Activated CD4-positive, alpha-beta T cell treated with anti-CD3 and anti-CD28 coated beads, Interleukin-2, amount 10 ng/mL, durations not matched to agents 24 days and 14 days (primary cell): Measurements from ENCODE around the gene TCP11X2. TPM values are rescaled to one million over a fixed set of nuclear protein-coding genes. Genes with fewer than 3 reads are reported as not detected.
"Not testable (repeated sequence)": the region's sequence is repeated elsewhere in the genome, so short reads cannot be mapped to it uniquely, and the experiment has no call there.

Experiments used
- DNase-seq: peaks from one replicate; pipeline ENCODE4 v3.0.0; 2022
- H3K27ac Mint-ChIP-seq: one replicate; pipeline ENCODE4 v1.8.0; 2022; ENCODE audit warnings: mild to moderate bottlenecking, mixed read lengths
- H3K27me3 Mint-ChIP-seq: one replicate; pipeline ENCODE4 v1.8.0; 2022; ENCODE audit warnings: mixed read lengths
- H3K36me3 Mint-ChIP-seq: one replicate; pipeline ENCODE4 v1.8.0; 2022; ENCODE audit warnings: low read depth, mild to moderate bottlenecking, mixed read lengths
- H3K4me1 Mint-ChIP-seq: one replicate; pipeline ENCODE4 v1.8.0; 2021; ENCODE audit warnings: mixed read lengths
- H3K4me3 Mint-ChIP-seq: one replicate; pipeline ENCODE4 v1.8.0; 2022; ENCODE audit warnings: mild to moderate bottlenecking, moderate library complexity, mixed read lengths
- H3K9me3 Mint-ChIP-seq: one replicate; pipeline ENCODE4 v1.8.0; 2021; ENCODE audit warnings: mixed read lengths
- intact Hi-C: fragments of 100-400 bp; cut with micrococcal nuclease; formaldehyde crosslinking; loops from one replicate; pipeline ENCODE4 v1.15.1; 2023
- total RNA-seq: library from RNA; stranded (reverse); gene quantifications from 2 replicates; pipeline ENCODE4 v1.2.3, GENCODE V29; 2022

TCP11X2 gene
- total RNA-seq = not detected in 2 replicates

- DNase-seq, H3K27me3 Mint-ChIP-seq, H3K9me3 Mint-ChIP-seq, H3K4me3 Mint-ChIP-seq, intact Hi-C loops, H3K4me1 Mint-ChIP-seq, H3K27ac Mint-ChIP-seq, H3K36me3 Mint-ChIP-seq: not testable (repeated sequence)
These were observed at the start of gene TCP11X2 for GRCh38 chrX:102471762-102472220. Gene TCP11X2 (minus strand): TSS chrX:102471812.

- H3K27ac Mint-ChIP-seq = no peak overlapping the region
- H3K36me3 Mint-ChIP-seq = no peaks in the 10 kb centered on the region
- no peaks in the 10 kb centered on the region for H3K9me3 Mint-ChIP-seq
- DNase-seq = no peak
- peaks cover 33% of the 10 kb centered on the region for H3K27me3 Mint-ChIP-seq
- intact Hi-C loops = no loop called here
- H3K4me1 Mint-ChIP-seq = peaks cover 2% of the 10 kb centered on the region
- H3K4me3 Mint-ChIP-seq = peak overlapping the region; percentile 43
These were observed 45.7 kb upstream of the TCP11X2 start for GRCh38 chrX:102517326-102517725.

GRCh38 chrX:102515975-102516941, 44.6 kb upstream of the TCP11X2 start, which contains the start of gene TMSB15A:
Gene TMSB15A (minus strand): TSS chrX:102516739.
- Mint-ChIP-seq H3K4me1 (peaks cover 2% of the 10 kb centered on the region), H3K36me3 (no peaks in the 10 kb centered on the region), H3K27ac (no peak within 1 kb of the TSS), H3K9me3 (no peaks in the 10 kb centered on the region), H3K27me3 (peaks cover 33% of the 10 kb centered on the region), H3K4me3 (peak within 1 kb of the TSS; percentile 84)
- peak; percentile 79 for DNase-seq
- intact Hi-C loops = no loop called here

GRCh38 chrX:102514536-102514935, 42.9 kb upstream of the TCP11X2 start:
- intact Hi-C loops = no loop called here
- no peak overlapping the region for H3K27ac Mint-ChIP-seq
- no peak overlapping the region for H3K4me3 Mint-ChIP-seq
- H3K4me1 Mint-ChIP-seq = peaks cover 2% of the 10 kb centered on the region
- no peaks in the 10 kb centered on the region for H3K9me3 Mint-ChIP-seq
- no peak for DNase-seq
- no peaks in the 10 kb centered on the region for H3K36me3 Mint-ChIP-seq
- H3K27me3 Mint-ChIP-seq = peaks cover 36% of the 10 kb centered on the region

- Mint-ChIP-seq H3K27me3 (no peaks in the 10 kb centered on the region), H3K4me1 (no peaks in the 10 kb centered on the region), H3K9me3 (no peaks in the 10 kb centered on the region), H3K36me3 (no peaks in the 10 kb centered on the region), H3K4me3 (no peak overlapping the region), H3K27ac (no peak overlapping the region)
- DNase-seq = no peak
- intact Hi-C loops = no loop called here
These were observed 27.1 kb upstream of the TCP11X2 start for GRCh38 chrX:102498732-102499131.

- no peak overlapping the region for H3K27ac Mint-ChIP-seq
- no peak for DNase-seq
- no peak overlapping the region for H3K4me3 Mint-ChIP-seq
- intact Hi-C loops = no loop called here
- no peaks in the 10 kb centered on the region for H3K36me3 Mint-ChIP-seq
- H3K4me1 Mint-ChIP-seq = no peaks in the 10 kb centered on the region
- no peaks in the 10 kb centered on the region for H3K27me3 Mint-ChIP-seq
- H3K9me3 Mint-ChIP-seq = no peaks in the 10 kb centered on the region
These were observed 20.2 kb upstream of the TCP11X2 start for GRCh38 chrX:102491766-102492165.

- H3K4me1 Mint-ChIP-seq, H3K36me3 Mint-ChIP-seq, H3K9me3 Mint-ChIP-seq, H3K4me3 Mint-ChIP-seq, H3K27me3 Mint-ChIP-seq, DNase-seq, intact Hi-C loops, H3K27ac Mint-ChIP-seq: not testable (repeated sequence)
These were observed 7.2 kb upstream of the TCP11X2 start for GRCh38 chrX:102478765-102479164.

GRCh38 chrX:102470215-102470614, 1.4 kb downstream of the TCP11X2 start:
- H3K9me3 Mint-ChIP-seq, H3K27me3 Mint-ChIP-seq, H3K36me3 Mint-ChIP-seq, H3K27ac Mint-ChIP-seq, H3K4me3 Mint-ChIP-seq, intact Hi-C loops, DNase-seq, H3K4me1 Mint-ChIP-seq: not testable (repeated sequence)

GRCh38 chrX:102458615-102459014, 13.0 kb downstream of the TCP11X2 start:
- H3K9me3 Mint-ChIP-seq, H3K36me3 Mint-ChIP-seq, H3K27ac Mint-ChIP-seq, H3K27me3 Mint-ChIP-seq, DNase-seq, H3K4me1 Mint-ChIP-seq, H3K4me3 Mint-ChIP-seq, intact Hi-C loops: not testable (repeated sequence)

- H3K9me3 Mint-ChIP-seq, DNase-seq, H3K4me1 Mint-ChIP-seq, H3K27ac Mint-ChIP-seq, H3K4me3 Mint-ChIP-seq, H3K36me3 Mint-ChIP-seq, H3K27me3 Mint-ChIP-seq, intact Hi-C loops: not testable (repeated sequence)
These were observed 31.7 kb downstream of the TCP11X2 start, which contains the start of gene NXF2B for GRCh38 chrX:102439908-102440307. Gene NXF2B (minus strand): TSS chrX:102440008. CDS start chrX:102380036, 59,972 bp downstream.

- H3K27ac Mint-ChIP-seq, H3K9me3 Mint-ChIP-seq, H3K4me1 Mint-ChIP-seq, H3K27me3 Mint-ChIP-seq, H3K4me3 Mint-ChIP-seq, intact Hi-C loops, DNase-seq, H3K36me3 Mint-ChIP-seq: not testable (repeated sequence)
These were observed 57.1 kb downstream of the TCP11X2 start for GRCh38 chrX:102414493-102414892.

Other genes starting within 250 kb of the TCP11X2 start
- gene NXF2, start 224.6 kb downstream of the TCP11X2 start, total RNA-seq = not detected in 2 replicates
- not detected in 2 replicates for gene NXF2B, start 31.8 kb downstream of the TCP11X2 start, total RNA-seq
- gene TMSB15A, start 44.9 kb upstream of the TCP11X2 start, total RNA-seq = 0.31 TPM in 1 of 2 replicates, not detected in the other
- 8.1 and 8.9 TPM in 2 replicates for gene ARMCX5, start 127.7 kb upstream of the TCP11X2 start, total RNA-seq
- 0.43 and 0.96 TPM in 2 replicates for gene GPRASP1, start 179.7 kb upstream of the TCP11X2 start, total RNA-seq
- gene GPRASP2, start 240.6 kb upstream of the TCP11X2 start, total RNA-seq = 0.14 and 0.16 TPM in 2 replicates
- 0.56 and 1.7 TPM in 2 replicates for gene GPRASP3, start 248.9 kb upstream of the TCP11X2 start, total RNA-seq